Cerebellar nuclear complex (tissue), 1 donor: Measurements from ENCODE around the gene GLRX3.
"Not testable (repeated sequence)": the region's sequence is repeated elsewhere in the genome, so short reads cannot be mapped to it uniquely, and the experiment has no call there.

Source experiments
- DNase-seq, 2 experiments: peaks; one replicate each; lab custom pipeline; 2025; lab: John Stamatoyannopoulos, UW

GLRX3 gene

GRCh38 chr10:130189608-130190054 lies 53.4 kb downstream of the GLRX3 start:
- no peak for DNase-seq

DNA sequence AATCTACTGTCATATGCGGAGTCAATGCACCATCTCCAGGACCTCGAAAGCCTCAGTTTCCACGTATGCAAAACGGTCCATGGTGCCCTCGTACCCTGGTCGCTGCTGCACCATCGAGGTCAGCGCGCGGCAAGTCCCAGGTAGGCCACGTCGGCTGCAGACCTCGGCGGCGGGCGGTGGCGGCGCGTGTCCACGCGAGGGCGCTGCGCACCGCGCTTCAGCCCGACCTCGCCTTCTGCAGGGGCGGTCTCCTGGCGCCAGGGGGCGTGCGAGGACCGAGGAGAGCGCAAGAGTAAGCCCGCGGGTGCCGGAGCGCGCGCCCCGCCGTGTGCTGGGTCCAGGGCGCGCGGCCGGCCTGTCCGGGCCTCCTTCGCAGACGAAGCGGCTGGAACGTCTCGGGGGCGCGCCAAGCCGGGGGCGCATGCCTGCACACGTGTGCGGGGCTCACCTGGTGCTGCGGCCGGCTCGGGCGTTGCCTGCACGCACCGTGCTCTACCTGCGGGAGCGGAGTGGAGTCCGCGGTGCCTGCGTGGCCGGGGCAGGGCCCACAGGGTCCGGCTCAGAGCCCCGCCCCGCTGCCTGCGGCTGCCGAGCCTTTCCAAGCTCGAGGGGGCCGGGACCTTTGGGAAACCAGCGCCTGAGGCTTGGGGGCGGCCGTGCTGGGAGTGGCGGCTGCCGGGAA lies 54.0 kb downstream of the GLRX3 start:
- peak in 1 of 2 experiments; percentile 63 for DNase-seq

- no peak for DNase-seq
Measured at GRCh38 chr10:130190737-130191115, 54.5 kb downstream of the GLRX3 start.

GRCh38 chr10:130191380-130191779 lies 55.2 kb downstream of the GLRX3 start:
- DNase-seq: no peak

GRCh38 chr10:130192276-130192848 lies 56.2 kb downstream of the GLRX3 start:
- DNase-seq: no peak

DNA sequence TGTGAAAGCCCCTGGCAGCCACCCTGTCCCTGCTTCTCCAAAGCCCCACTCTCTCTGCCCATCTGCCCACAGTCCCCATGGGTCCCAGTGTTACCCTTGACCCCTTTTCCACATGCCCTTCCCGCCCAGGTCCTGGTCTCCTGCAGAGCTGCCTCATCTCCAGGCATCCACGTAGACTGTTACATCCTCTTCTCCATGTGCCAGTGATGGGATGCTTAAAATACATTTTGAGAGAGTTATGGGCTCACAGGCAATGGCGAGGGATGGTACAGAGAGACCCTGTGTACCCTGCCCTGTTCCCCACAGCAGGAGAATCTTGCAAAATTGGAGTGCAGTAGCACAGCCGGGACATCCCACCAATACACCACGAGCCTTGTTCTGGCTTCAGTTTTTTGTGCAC lies 56.8 kb downstream of the GLRX3 start:
- no peak for DNase-seq

- no peak for DNase-seq
Measured at GRCh38 chr10:130193493-130194193, 57.5 kb downstream of the GLRX3 start.

DNA sequence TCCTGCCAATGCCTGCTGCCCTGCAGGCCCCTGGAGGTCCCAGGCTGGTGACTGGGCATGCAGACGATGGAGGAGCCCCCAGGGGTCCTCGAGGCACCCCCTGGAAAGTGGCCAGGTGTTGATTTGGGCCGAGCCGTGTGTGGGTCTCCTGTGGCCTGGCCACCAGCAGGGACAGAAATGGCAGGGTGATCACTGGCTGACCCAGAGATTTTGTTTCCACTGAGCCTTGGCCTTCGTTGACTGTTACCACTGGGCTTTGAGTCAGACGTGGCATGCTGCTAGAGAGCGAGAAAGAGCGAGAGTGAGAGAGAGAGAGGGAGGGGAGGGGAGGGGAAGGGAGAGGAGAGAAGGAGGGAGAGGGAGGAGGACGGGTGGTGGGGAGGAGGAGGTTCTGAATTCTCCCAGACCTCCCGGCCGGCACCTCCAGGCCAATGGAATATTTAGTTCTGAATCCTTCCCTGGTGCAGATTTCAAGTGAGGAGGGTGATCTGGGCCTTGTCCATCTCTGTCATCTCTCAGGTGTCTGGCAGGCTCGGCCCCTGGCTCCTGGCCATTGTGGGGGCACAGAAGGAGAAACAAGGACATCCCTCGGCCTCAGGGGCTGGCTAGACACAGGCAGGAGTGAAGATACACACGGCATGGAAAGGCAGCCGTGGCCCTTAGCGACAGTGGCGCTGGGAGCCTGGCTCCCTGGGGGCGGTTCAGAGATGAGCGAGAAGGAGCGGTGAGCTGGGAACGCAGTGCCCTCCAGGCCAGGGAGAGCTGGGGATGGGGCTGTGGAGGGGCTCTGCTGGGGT lies 58.2 kb downstream of the GLRX3 start:
- DNase-seq: no peak

- no peak for DNase-seq
Measured at GRCh38 chr10:130194991-130195645, 58.9 kb downstream of the GLRX3 start.

DNA sequence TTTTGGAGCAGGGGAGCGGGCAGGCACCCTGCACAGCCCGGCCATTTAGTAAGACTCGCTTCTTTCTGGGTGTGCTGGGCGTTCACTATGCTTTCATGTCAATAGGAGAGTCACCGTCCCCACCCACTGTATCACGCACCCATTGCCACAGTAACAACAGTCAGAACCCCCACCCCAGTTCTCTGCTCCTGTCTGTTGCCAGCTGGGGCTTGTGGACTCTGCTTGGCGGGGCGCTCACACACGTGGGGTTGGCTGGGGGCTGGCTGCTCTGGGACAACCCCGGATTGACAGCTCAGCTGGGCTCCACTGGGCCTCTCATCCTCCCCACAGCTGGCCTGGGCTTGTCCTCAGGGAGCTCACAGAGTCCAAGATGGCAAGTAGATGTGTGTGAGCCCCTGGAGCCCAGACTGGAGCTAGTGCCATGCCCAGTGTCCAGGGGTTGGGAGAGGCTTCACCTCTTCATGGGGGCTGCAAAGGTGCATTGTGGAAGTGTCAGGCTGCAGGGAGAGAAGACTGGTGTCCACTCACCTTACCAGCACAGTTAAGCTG lies 59.6 kb downstream of the GLRX3 start:
- no peak for DNase-seq

DNA sequence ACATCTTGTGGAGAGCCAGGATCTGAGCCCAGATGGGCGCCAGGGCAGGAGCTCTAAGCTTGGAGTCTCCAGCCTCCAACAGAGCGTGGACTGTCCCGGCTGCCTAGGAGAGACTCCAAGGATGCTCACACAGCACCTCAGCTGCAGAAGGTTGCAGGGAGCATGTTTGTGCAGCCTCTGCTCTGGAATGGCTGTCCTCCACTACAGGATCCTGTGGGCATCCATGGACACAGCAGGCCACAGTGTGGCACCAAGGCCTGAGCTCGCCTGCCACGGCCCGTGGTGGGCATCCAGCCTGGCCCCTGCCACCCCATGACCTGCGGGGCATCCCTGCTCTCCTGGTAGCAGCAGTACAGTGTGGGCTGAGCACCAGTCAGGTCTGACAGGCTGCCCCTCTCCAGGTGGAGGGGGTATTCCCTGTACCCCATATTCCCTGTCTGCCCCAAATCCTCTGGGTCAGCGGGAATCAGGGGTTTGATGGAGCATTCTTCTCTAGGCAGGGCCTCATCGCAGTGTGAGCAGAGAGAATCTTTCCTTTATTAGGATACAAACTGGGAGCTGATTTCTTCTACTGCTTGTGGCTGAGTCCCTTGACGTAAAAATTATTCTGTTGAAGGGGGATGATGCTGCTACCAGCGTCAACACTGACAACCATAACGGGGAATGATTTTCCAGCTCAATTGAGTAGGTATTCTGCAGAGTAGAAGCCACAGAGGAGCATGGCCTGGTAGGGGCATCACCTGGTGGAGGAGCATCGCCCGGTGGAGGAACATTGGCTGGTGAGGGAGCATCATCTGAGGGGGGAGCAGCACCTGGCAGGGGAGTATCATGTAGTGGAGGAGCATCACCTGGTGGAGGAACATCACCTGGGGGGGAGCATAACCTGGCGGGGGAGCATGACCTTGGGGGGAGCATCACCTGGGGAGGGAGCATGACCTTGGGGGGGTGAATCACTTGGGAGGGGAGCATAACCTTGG lies 60.6 kb downstream of the GLRX3 start:
- DNase-seq: no peak

GRCh38 chr10:130198651-130199050 lies 62.5 kb downstream of the GLRX3 start:
- DNase-seq: no peak

- no peak for DNase-seq
Measured at GRCh38 chr10:130200179-130201042, 64.2 kb downstream of the GLRX3 start.

DNA sequence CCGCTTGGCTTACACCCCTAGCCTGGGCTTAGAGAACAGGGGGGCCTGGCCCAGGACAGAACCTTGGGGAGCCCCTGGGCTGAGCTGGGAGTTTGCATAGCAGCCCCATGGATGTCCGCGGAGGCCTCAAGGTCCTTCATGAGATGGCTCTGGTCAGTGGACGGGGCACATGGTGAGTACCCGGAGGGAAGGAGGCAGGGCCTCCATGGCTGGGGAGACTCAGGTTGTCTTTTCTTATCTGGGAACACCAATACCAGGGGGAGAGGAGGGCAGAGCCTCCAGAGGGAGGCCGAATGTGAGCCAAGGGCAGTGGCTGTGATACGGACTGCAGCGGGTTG lies 64.8 kb downstream of the GLRX3 start:
- DNase-seq: no peak

DNA sequence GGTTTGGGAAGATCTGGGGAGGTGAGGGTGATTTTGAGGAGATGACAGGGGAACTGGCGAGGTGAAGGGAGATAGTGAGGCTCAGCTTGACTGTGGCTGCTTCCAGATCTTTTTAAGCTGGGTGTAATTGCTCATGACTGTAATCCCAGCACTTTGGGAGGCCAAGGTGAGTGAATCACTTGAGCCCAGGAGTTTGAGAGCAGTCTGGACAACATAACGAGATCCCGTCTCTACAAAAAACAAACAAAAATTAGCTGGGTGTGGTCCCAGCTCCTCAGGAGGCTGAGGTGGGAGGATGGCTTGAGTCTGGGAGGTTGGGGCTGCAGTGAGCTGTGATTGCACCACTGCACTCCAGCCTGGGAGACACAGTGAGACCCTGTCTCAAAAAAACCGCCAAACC lies 66.0 kb downstream of the GLRX3 start:
- DNase-seq: not testable (repeated sequence)

DNA sequence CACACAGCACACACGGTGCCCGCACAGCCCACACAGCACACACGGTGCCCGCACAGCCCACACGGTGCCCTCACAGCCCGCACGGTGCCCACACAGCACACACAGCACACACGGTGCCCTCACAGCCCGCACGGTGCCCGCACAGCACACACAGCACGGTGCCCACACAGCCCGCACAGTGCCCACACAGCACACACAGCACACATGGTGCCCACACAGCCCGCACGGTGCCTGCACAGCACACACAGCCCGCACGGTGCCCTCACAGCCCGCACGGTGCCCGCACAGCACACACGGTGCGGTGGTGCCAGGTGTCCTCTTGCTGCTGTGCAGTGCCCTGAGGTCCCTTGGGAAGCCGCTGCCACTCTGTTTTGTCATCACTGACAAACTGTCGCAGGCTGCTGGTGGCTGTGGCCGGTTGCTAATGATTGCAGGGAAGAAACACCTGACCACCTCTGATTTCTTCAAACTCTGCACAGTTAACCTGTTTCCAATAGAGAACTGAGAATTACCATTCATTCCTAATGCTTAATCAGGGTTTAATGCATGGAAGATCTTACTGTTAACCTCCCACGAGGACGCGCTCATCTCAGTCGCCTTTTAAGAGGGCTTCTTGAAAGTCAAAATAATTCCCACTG lies 66.9 kb downstream of the GLRX3 start:
- no peak for DNase-seq

GRCh38 chr10:130203626-130204025 lies 67.4 kb downstream of the GLRX3 start:
- no peak for DNase-seq

- DNase-seq: no peak
Measured at GRCh38 chr10:130206216-130206737, 70.1 kb downstream of the GLRX3 start.

GRCh38 chr10:130207205-130207604 lies 71.0 kb downstream of the GLRX3 start:
- no peak for DNase-seq
